HCT116 (cell line): ENCODE results near the gene SLC5A3. TPM values are rescaled to one million over a fixed set of nuclear protein-coding genes. Genes with fewer than 3 reads are reported as not detected.

Source experiments
- ATAC-seq: fragments of 200-7000 bp; cut with Tn5 transposase; 2 replicates; pipeline ENCODE4 v1.9.1; 2020; ENCODE audit warnings: mild to moderate bottlenecking, moderate library complexity
- BruUV-seq: library from RNA; stranded (reverse); fragments of 400-500 nt; replicated peaks from 2 replicates; lab custom pipeline; 2021; lab: Mats Ljungman, UMichigan
- CTCF ChIA-PET: fragments of 300-600 bp; sonication (Branson Sonifier 250); formaldehyde crosslinking; loops from one replicate; lab custom pipeline; 2021; ENCODE audit warnings: antibody characterized with exemption; lab: Charles Lee
- POLR2A ChIA-PET: fragments of 300-600, 350-600 bp; sonication (Branson Sonifier 250); formaldehyde crosslinking; loops from one replicate; lab custom pipeline; 2021; ENCODE audit warnings: antibody characterized with exemption; lab: Charles Lee
- RAD21 ChIA-PET, 2 experiments: fragments of 300-600 bp; sonication (Branson Sonifier 250); formaldehyde crosslinking; loops; one replicate each; lab custom pipeline; 2023; ENCODE audit warnings: low total read pairs in 2 of 2; ENCODE audit not compliant: uncharacterized antibody in 2 of 2, unreplicated experiment in 2 of 2, low non-redundant PET in 1 of 2; lab: Charles Lee
- DNase-seq: peaks from one replicate; pipeline ENCODE4 v3.0.0-alpha.2; 2010; ENCODE audit warnings: low read depth, low spot score
- H2AFZ ChIP-seq: fragments of 200-600 bp; shearing (Covaris generic), sonication (generic); 2 replicates; pipeline ENCODE4 v1.6.1; 2017; ENCODE audit warnings: low read depth, mixed run types, mixed read lengths, antibody characterized with exemption, low read length; ENCODE audit not compliant: poor library complexity, severe bottlenecking
- H3K27ac ChIP-seq: 2 replicates; pipeline ENCODE4 v1.5.1; 2012; ENCODE audit warnings: low read depth, low read length
- H3K27me3 ChIP-seq: fragments of 200-600 bp; sonication (generic); 2 replicates; pipeline ENCODE4 v1.6.1; 2016; ENCODE audit warnings: mixed run types, low read length, mixed read lengths; ENCODE audit not compliant: insufficient read depth
- H3K36me3 ChIP-seq, 2 experiments: fragments of 200-500 bp in 1 of 2; fragments of 200-600 bp in 1 of 2; sonication (Bioruptor generic) in 1 of 2; sonication (generic) in 1 of 2; 2 replicates each; pipeline versions ENCODE4 v1.5.1 to v1.6.1; 2014 to 2016; ENCODE audit warnings: low read length in 2 of 2, inconsistent platforms in 1 of 2, mixed read lengths in 1 of 2, mixed run types in 1 of 2; ENCODE audit not compliant: insufficient read depth in 2 of 2, control insufficient read depth in 1 of 2
- H3K4me1 ChIP-seq, 2 experiments: fragments of 200-600 bp in 1 of 2; sonication (generic) in 1 of 2; 2 replicates each; pipeline versions ENCODE4 v1.5.1 to v1.6.1; 2012 to 2017; ENCODE audit warnings: low read length in 2 of 2, inconsistent platforms in 1 of 2, mild to moderate bottlenecking in 1 of 2, mixed read lengths in 1 of 2, mixed run types in 1 of 2, moderate library complexity in 1 of 2; ENCODE audit not compliant: insufficient read depth in 2 of 2, control insufficient read depth in 1 of 2
- H3K4me2 ChIP-seq: fragments of 200-600 bp; sonication (generic); 2 replicates; pipeline ENCODE4 v1.6.1; 2017; ENCODE audit warnings: mixed run types, low read length, mixed read lengths
- H3K4me3 ChIP-seq, 2 experiments: fragments of 200-600 bp in 1 of 2; sonication (generic) in 1 of 2; replicated peaks in 1 of 2; 2 replicates each; pipeline ENCODE4 v1.5.1; 2011 to 2016; ENCODE audit warnings: low read length in 2 of 2, control low read depth in 1 of 2, low read depth in 1 of 2, mild to moderate bottlenecking in 1 of 2, mixed read lengths in 1 of 2, mixed run types in 1 of 2
- H3K79me2 ChIP-seq: fragments of 200-600 bp; sonication (generic); 2 replicates; pipeline ENCODE4 v1.6.1; 2017; ENCODE audit warnings: mild to moderate bottlenecking, mixed run types, low read length, moderate library complexity, mixed read lengths; ENCODE audit not compliant: insufficient read depth
- H3K9ac ChIP-seq: fragments of 200-600 bp; sonication (generic); 2 replicates; pipeline ENCODE4 v1.6.1; 2016; ENCODE audit warnings: low read length, mixed read lengths
- H3K9me2 ChIP-seq: fragments of 200-600 bp; sonication (generic), shearing (Covaris generic); 2 replicates; pipeline ENCODE4 v1.6.1; 2017; ENCODE audit warnings: mixed run types, mild to moderate bottlenecking, moderate library complexity; ENCODE audit not compliant: insufficient read depth
- H3K9me3 ChIP-seq, 2 experiments: fragments of 200-500 bp in 1 of 2; fragments of 200-600 bp in 1 of 2; sonication (Bioruptor generic) in 1 of 2; sonication (generic) in 1 of 2; 2 replicates each; pipeline ENCODE4 v1.6.1; 2014 to 2017; ENCODE audit warnings: low read length in 2 of 2, mixed read lengths in 2 of 2, inconsistent platforms in 1 of 2, low read depth in 1 of 2, mild to moderate bottlenecking in 1 of 2, mixed run types in 1 of 2, moderate library complexity in 1 of 2; ENCODE audit not compliant: control insufficient read depth in 1 of 2, insufficient read depth in 1 of 2
- H4K20me1 ChIP-seq: fragments of 200-600 bp; sonication (generic), shearing (Covaris generic); 2 replicates; pipeline ENCODE4 v1.6.1; 2017; ENCODE audit warnings: mixed run types, mild to moderate bottlenecking, moderate library complexity; ENCODE audit not compliant: insufficient read depth
- CBX3 ChIP-seq: IDR thresholded peaks from 2 replicates; pipeline ENCODE4 v1.6.1; 2012; ENCODE audit warnings: low read depth
- CEBPB ChIP-seq: IDR thresholded peaks from 2 replicates; pipeline ENCODE4 v1.6.1; 2012; ENCODE audit warnings: low read depth
- EGR1 ChIP-seq: IDR thresholded peaks from 2 replicates; pipeline ENCODE4 v1.6.1; 2012; ENCODE audit warnings: low read depth
- ELF1 ChIP-seq: IDR thresholded peaks from 2 replicates; pipeline ENCODE4 v1.6.1; 2012; ENCODE audit warnings: low read depth, borderline replicate concordance
- EZH2 ChIP-seq: fragments of 200-600 bp; sonication (generic); IDR thresholded peaks from 2 replicates; pipeline ENCODE4 v1.6.1; 2017; ENCODE audit warnings: antibody characterized with exemption, mixed run types
- FOSL1 ChIP-seq: IDR thresholded peaks from 2 replicates; pipeline ENCODE4 v1.6.1; 2012; ENCODE audit warnings: low read depth
- POLR2AphosphoS5 ChIP-seq: IDR thresholded peaks from 2 replicates; pipeline ENCODE4 v1.6.1; 2011; ENCODE audit warnings: mild to moderate bottlenecking, low read depth, low read length, moderate library complexity
- SIN3A ChIP-seq: IDR thresholded peaks from 2 replicates; pipeline ENCODE4 v1.6.1; 2012; ENCODE audit warnings: low read depth
- SRF ChIP-seq: IDR thresholded peaks from 2 replicates; pipeline ENCODE4 v1.6.1; 2012; ENCODE audit warnings: low read depth
- TCF7L2 ChIP-seq: IDR thresholded peaks from 2 replicates; pipeline ENCODE4 v1.7.0; 2011; ENCODE audit warnings: borderline replicate concordance, inconsistent platforms; ENCODE audit not compliant: insufficient read depth, insufficient read length; ENCODE audit errors: extremely low read depth
- YY1 ChIP-seq: IDR thresholded peaks from 2 replicates; pipeline ENCODE4 v1.6.1; 2011; ENCODE audit warnings: low read length, low read depth, moderate library complexity, mild to moderate bottlenecking; ENCODE audit not compliant: insufficient replicate concordance; ENCODE audit errors: extremely low read depth
- ZFX ChIP-seq: fragments of 450-650 bp; IDR thresholded peaks from 2 replicates; pipeline ENCODE4 v1.6.1; 2017
- intact Hi-C: fragments of 100-400 bp; cut with micrococcal nuclease; formaldehyde crosslinking; loops from 2 replicates; pipeline ENCODE4 v1.10.0; 2022
- total RNA-seq: library from RNA; stranded (reverse); gene quantifications from one replicate; pipeline ENCODE4 v1.2.1, GENCODE V29; 2021; ENCODE audit not compliant: unreplicated experiment
- TF ChIP-seq, protein P1 (sequence below), 3 experiments: fragments of 200-600 bp in 1 of 3; sonication (generic) in 1 of 3; IDR thresholded peaks in 2 of 3; conservative IDR thresholded peaks in 1 of 3; 2 replicates each; pipeline ENCODE4 v1.5.1; 2012 to 2017; ENCODE audit warnings: low read depth in 2 of 3, low read length in 2 of 3, antibody characterized with exemption in 1 of 3, borderline replicate concordance in 1 of 3, control low read depth in 1 of 3, mild to moderate bottlenecking in 1 of 3, mixed read lengths in 1 of 3, mixed run types in 1 of 3, moderate library complexity in 1 of 3; ENCODE audit not compliant: insufficient read depth in 1 of 3
- TF ChIP-seq, protein P2 (sequence below): IDR thresholded peaks from 2 replicates; pipeline ENCODE4 v1.6.1; 2012
- TF ChIP-seq, protein P3 (sequence below): IDR thresholded peaks from 2 replicates; pipeline ENCODE4 v1.6.1; 2011; ENCODE audit warnings: mild to moderate bottlenecking, low read length, moderate library complexity; ENCODE audit not compliant: insufficient replicate concordance; ENCODE audit errors: extremely low read depth
- TF ChIP-seq, protein P4 (sequence below): IDR thresholded peaks from 2 replicates; pipeline ENCODE4 v1.6.1; 2012; ENCODE audit warnings: low read depth

Gene SLC5A3
- total RNA-seq, 1 experiment from 2014 or later: 11.8 TPM

DNA sequence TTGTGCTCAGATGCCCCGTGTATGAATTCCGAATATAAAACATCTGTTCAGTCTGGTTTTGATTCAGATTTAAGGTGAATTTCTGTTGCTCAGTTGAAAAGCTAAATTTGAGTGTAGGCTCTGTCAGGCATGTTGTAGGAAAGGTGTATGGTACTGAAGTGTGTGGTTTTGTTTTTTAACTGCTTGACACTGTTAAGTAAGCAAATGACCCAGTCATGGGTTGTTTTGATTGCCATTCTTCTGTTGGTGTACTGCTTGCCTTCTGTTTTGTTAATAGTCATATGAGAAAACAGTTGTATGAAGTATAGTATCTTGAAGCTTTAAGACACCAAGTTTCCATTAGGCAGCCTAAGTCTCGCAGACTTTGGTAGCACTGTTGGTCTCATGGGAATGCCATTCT is 10.0 kb downstream of the SLC5A3 start (continued):
- TF ChIP-seq EGR1 (no peak), POLR2AphosphoS5 (no peak)
- TF ChIP-seq, protein P1, sequence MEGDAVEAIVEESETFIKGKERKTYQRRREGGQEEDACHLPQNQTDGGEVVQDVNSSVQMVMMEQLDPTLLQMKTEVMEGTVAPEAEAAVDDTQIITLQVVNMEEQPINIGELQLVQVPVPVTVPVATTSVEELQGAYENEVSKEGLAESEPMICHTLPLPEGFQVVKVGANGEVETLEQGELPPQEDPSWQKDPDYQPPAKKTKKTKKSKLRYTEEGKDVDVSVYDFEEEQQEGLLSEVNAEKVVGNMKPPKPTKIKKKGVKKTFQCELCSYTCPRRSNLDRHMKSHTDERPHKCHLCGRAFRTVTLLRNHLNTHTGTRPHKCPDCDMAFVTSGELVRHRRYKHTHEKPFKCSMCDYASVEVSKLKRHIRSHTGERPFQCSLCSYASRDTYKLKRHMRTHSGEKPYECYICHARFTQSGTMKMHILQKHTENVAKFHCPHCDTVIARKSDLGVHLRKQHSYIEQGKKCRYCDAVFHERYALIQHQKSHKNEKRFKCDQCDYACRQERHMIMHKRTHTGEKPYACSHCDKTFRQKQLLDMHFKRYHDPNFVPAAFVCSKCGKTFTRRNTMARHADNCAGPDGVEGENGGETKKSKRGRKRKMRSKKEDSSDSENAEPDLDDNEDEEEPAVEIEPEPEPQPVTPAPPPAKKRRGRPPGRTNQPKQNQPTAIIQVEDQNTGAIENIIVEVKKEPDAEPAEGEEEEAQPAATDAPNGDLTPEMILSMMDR (IDR thresholded peaks at IDR 0.05 in 2 of 3, conservative IDR thresholded peaks at IDR 0.05 in 1 of 3; ENCODE audit: borderline replicate concordance in 1 of 3, insufficient read depth in 1 of 3, low read depth in 2 of 3, low read length in 2 of 3): no peak
- TF ChIP-seq, protein P2, sequence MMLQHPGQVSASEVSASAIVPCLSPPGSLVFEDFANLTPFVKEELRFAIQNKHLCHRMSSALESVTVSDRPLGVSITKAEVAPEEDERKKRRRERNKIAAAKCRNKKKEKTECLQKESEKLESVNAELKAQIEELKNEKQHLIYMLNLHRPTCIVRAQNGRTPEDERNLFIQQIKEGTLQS: no peak

DNA sequence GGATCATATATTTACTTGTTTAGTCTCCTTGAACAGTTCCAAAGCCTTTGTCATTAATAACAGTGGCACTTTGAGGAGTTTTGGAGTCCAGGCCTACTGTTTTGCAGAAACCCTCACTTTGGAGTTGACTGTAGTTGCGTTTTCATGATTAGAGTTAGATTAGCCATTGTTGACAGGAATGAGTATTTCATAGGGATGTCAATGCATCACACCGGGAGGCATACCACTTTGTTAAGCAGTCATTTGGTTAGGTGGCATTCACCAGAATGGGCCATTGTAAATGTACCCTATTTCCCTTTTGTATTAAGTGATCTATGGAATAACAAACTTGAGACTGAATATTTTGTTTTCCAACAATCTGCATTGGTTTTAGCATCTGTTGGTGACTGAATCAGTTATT is 11.8 kb downstream of the SLC5A3 start:
- H3K4me3 ChIP-seq: no peak overlapping the region
- H3K4me1 ChIP-seq: no peaks in the 10 kb centered on the region
- no peak overlapping the region for H2AFZ ChIP-seq
- no peak overlapping the region for H3K4me2 ChIP-seq
- intact Hi-C loops: no loop called here
- no peak overlapping the region for H3K27ac ChIP-seq
- RAD21 ChIA-PET: no interaction called here
- no peak for TF ChIP-seq CBX3
- no peak for TF ChIP-seq YY1
- no peak for TF ChIP-seq SIN3A
- TF ChIP-seq, protein P3, sequence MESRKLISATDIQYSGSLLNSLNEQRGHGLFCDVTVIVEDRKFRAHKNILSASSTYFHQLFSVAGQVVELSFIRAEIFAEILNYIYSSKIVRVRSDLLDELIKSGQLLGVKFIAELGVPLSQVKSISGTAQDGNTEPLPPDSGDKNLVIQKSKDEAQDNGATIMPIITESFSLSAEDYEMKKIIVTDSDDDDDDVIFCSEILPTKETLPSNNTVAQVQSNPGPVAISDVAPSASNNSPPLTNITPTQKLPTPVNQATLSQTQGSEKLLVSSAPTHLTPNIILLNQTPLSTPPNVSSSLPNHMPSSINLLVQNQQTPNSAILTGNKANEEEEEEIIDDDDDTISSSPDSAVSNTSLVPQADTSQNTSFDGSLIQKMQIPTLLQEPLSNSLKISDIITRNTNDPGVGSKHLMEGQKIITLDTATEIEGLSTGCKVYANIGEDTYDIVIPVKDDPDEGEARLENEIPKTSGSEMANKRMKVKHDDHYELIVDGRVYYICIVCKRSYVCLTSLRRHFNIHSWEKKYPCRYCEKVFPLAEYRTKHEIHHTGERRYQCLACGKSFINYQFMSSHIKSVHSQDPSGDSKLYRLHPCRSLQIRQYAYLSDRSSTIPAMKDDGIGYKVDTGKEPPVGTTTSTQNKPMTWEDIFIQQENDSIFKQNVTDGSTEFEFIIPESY: no peak
- TF ChIP-seq ELF1: no peak
- TF ChIP-seq, protein P4, sequence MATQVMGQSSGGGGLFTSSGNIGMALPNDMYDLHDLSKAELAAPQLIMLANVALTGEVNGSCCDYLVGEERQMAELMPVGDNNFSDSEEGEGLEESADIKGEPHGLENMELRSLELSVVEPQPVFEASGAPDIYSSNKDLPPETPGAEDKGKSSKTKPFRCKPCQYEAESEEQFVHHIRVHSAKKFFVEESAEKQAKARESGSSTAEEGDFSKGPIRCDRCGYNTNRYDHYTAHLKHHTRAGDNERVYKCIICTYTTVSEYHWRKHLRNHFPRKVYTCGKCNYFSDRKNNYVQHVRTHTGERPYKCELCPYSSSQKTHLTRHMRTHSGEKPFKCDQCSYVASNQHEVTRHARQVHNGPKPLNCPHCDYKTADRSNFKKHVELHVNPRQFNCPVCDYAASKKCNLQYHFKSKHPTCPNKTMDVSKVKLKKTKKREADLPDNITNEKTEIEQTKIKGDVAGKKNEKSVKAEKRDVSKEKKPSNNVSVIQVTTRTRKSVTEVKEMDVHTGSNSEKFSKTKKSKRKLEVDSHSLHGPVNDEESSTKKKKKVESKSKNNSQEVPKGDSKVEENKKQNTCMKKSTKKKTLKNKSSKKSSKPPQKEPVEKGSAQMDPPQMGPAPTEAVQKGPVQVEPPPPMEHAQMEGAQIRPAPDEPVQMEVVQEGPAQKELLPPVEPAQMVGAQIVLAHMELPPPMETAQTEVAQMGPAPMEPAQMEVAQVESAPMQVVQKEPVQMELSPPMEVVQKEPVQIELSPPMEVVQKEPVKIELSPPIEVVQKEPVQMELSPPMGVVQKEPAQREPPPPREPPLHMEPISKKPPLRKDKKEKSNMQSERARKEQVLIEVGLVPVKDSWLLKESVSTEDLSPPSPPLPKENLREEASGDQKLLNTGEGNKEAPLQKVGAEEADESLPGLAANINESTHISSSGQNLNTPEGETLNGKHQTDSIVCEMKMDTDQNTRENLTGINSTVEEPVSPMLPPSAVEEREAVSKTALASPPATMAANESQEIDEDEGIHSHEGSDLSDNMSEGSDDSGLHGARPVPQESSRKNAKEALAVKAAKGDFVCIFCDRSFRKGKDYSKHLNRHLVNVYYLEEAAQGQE: no peak
- no peak for TF ChIP-seq SRF
- TF ChIP-seq TCF7L2: no peak
- TF ChIP-seq POLR2AphosphoS5: no peak
- no peak for TF ChIP-seq FOSL1
- no peak for TF ChIP-seq EGR1
- no peak for TF ChIP-seq EZH2
- TF ChIP-seq ZFX: no peak
- no peak for TF ChIP-seq CEBPB
- no peak overlapping the region for H3K9ac ChIP-seq
- POLR2A ChIA-PET: no interaction called here
- ATAC-seq: no peak
- CTCF ChIA-PET: no interaction called here
- H3K9me3 ChIP-seq: no peaks in the 10 kb centered on the region
- H3K9me2 ChIP-seq: no peaks in the 10 kb centered on the region
- H3K36me3 ChIP-seq: no peaks in the 10 kb centered on the region; a peak in 1 of 4 replicates
- H4K20me1 ChIP-seq: peaks cover 9% of the 10 kb centered on the region; the same call in 1 of the 2 replicates
- peaks cover 98% of the 10 kb centered on the region for H3K79me2 ChIP-seq
- DNase-seq: no peak
- no TSS peak for BruUV-seq
- no peaks in the 10 kb centered on the region for H3K27me3 ChIP-seq
